ENCODE results near the gene ZFYVE21.

- TF ChIP-seq POLR2A (IDR thresholded peaks at IDR 0.05) (no peak), CTCF (IDR thresholded peaks at IDR 0.05) (no peak)
These were observed 19.0 kb upstream of the ZFYVE21 start for GRCh38 chr14:103696466-103697071.

Measured in gastroesophageal sphincter (tissue), 3 donors.